Spleen (tissue), 7 donors: ENCODE measurements around the gene IL13.

ENCODE experiments used
- POLR2A ChIP-seq, 3 donors: fragments of 450-650 bp; IDR thresholded peaks; one replicate each; pipeline ENCODE4 v1.5.1; 2017; ENCODE audit warnings: antibody characterized with exemption in 3 of 3, mild to moderate bottlenecking in 1 of 3
- POLR2AphosphoS5 ChIP-seq, 3 donors: sonication (generic); formaldehyde crosslinking; IDR thresholded peaks; one replicate each; pipeline ENCODE4 v1.5.1; 2017; ENCODE audit warnings: antibody characterized with exemption in 3 of 3
- TF ChIP-seq, protein P1 (sequence below), 11 experiments: fragments of 200-600 bp in 7 of 11; fragments of 450-650 bp in 4 of 11; sonication (generic) in 4 of 11; IDR thresholded peaks in 8 of 11; conservative IDR thresholded peaks in 3 of 11; 1 replicate in 7 of 11; 2 replicates in 4 of 11; pipeline versions ENCODE4 v1.4.0 to v1.8.0; 2016 to 2021; ENCODE audit warnings: antibody characterized with exemption in 11 of 11, inconsistent platforms in 4 of 11, mild to moderate bottlenecking in 1 of 11
- donor health status: DM: no; HTN: no; CAD: no; lungs with moderate emphysema.
- donor health status: DM: no; HTN: no; CAD: no.
- donor health status: DM: no; HTN: no; CAD: no.

DNA sequence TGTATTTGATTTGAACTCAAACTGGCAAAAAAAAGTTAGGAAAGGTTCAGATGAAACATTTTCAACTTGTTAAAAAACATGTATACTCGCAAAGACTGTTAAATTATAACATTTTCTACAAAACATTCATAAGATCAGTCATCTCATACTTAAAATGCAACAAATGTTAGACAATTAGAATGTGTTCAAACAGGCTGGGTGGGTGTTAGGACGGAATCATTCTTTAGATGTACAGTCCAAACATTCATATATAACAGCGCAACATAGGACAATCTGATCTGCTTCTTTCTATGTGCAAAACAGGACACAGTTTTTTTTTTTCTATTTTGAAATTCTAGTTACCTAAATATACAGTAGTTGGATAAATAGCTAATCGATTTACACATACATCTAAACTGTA, 38.0 kb downstream of the IL13 start:
- TF ChIP-seq, protein P1, sequence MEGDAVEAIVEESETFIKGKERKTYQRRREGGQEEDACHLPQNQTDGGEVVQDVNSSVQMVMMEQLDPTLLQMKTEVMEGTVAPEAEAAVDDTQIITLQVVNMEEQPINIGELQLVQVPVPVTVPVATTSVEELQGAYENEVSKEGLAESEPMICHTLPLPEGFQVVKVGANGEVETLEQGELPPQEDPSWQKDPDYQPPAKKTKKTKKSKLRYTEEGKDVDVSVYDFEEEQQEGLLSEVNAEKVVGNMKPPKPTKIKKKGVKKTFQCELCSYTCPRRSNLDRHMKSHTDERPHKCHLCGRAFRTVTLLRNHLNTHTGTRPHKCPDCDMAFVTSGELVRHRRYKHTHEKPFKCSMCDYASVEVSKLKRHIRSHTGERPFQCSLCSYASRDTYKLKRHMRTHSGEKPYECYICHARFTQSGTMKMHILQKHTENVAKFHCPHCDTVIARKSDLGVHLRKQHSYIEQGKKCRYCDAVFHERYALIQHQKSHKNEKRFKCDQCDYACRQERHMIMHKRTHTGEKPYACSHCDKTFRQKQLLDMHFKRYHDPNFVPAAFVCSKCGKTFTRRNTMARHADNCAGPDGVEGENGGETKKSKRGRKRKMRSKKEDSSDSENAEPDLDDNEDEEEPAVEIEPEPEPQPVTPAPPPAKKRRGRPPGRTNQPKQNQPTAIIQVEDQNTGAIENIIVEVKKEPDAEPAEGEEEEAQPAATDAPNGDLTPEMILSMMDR (IDR thresholded peaks at IDR 0.05 in 8 of 11, conservative IDR thresholded peaks at IDR 0.05 in 3 of 11) = no peak
- TF ChIP-seq POLR2A (IDR thresholded peaks at IDR 0.05) (no peak), POLR2AphosphoS5 (IDR thresholded peaks at IDR 0.05) (no peak)
